WI38 (cell line): Measurements from ENCODE around the gene SLC9A1.

ENCODE experiments used
- H3K4me3 ChIP-seq: 2 replicates; pipeline ENCODE4 v1.5.1; 2011; ENCODE audit warnings: low read depth, mild to moderate bottlenecking, control low read depth, low read length
- CTCF ChIP-seq: IDR thresholded peaks from 2 replicates; pipeline ENCODE4 v1.5.1; 2012; ENCODE audit warnings: low read depth, mild to moderate bottlenecking, control low read depth, low read length

SLC9A1 gene

GRCh38 chr1:27074175-27074780, 80.6 kb downstream of the SLC9A1 start:
- no peak for TF ChIP-seq CTCF
- H3K4me3 ChIP-seq = no peak overlapping the region

GRCh38 chr1:27071049-27071416, 83.9 kb downstream of the SLC9A1 start:
- no peak overlapping the region for H3K4me3 ChIP-seq
- TF ChIP-seq CTCF = no peak

- TF ChIP-seq CTCF = no peak
- no peak overlapping the region for H3K4me3 ChIP-seq
Observed at GRCh38 chr1:27070390-27071048, 84.4 kb downstream of the SLC9A1 start.

GRCh38 chr1:27068922-27069321, 86.0 kb downstream of the SLC9A1 start:
- no peak overlapping the region for H3K4me3 ChIP-seq
- TF ChIP-seq CTCF = no peak

GRCh38 chr1:27065999-27066630, 88.8 kb downstream of the SLC9A1 start:
- no peak overlapping the region for H3K4me3 ChIP-seq
- TF ChIP-seq CTCF = no peak

- H3K4me3 ChIP-seq = no peak overlapping the region
- TF ChIP-seq CTCF = no peak
Observed at GRCh38 chr1:27060891-27061290, 94.0 kb downstream of the SLC9A1 start.

- TF ChIP-seq CTCF = no peak
- H3K4me3 ChIP-seq = no peak overlapping the region
Observed at GRCh38 chr1:27058966-27059669, 95.8 kb downstream of the SLC9A1 start.
